GM12878 (cell line): ENCODE results near the gene ERICH2. TPM values are rescaled to one million over a fixed set of nuclear protein-coding genes. Genes with fewer than 3 reads are reported as not detected.

Experiments used
- ATAC-seq: fragments of 200-7000 bp; cut with Tn5 transposase; 3 replicates; pipeline ENCODE4 v1.9.1; 2020; ENCODE audit warnings: mild to moderate bottlenecking, moderate library complexity
- BruUV-seq: library from RNA; stranded (reverse); fragments of 400-500 nt; replicated peaks from 2 replicates; lab custom pipeline; 2021; lab: Mats Ljungman, UMichigan
- CTCF ChIA-PET: fragments of 300-600 bp; sonication (Branson Sonifier 250); formaldehyde crosslinking; extraction: SDS; loops from one replicate; lab custom pipeline; 2021; ENCODE audit warnings: inconsistent platforms; lab: Yijun Ruan, JAX
- POLR2A ChIA-PET: fragments of 350-600 bp; formaldehyde crosslinking; extraction: SDS; loops from one replicate; lab custom pipeline; 2021; ENCODE audit warnings: inconsistent platforms; lab: Charles Lee
- RAD21 ChIA-PET: fragments of 300-600 bp; sonication (Branson Sonifier 250); formaldehyde crosslinking; loops from one replicate; lab custom pipeline; 2023; ENCODE audit warnings: antibody characterized with exemption; ENCODE audit not compliant: unreplicated experiment; lab: Charles Lee
- SMC1A ChIA-PET: fragments of 300-600 bp; sonication (Branson Sonifier 250); formaldehyde crosslinking; loops from one replicate; lab custom pipeline; 2023; ENCODE audit not compliant: unreplicated experiment, uncharacterized antibody; lab: Charles Lee
- DNase-seq: peaks from one replicate; pipeline ENCODE4 v3.0.0-alpha.2; 2011; ENCODE audit warnings: low read depth, low spot score
- FAIRE-seq: peaks from 3 replicates; lab custom pipeline; 2011; peaks lifted over from hg19 to GRCh38; lab: Jason Lieb, UNC
- H2AFZ ChIP-seq: 2 replicates; pipeline ENCODE4 v1.6.0; 2011; ENCODE audit warnings: low read depth, low read length, control low read depth; ENCODE audit not compliant: control insufficient read depth
- H3K27ac ChIP-seq: 2 replicates; pipeline ENCODE4 v1.5.1; 2011; ENCODE audit warnings: control low read depth; ENCODE audit not compliant: control insufficient read depth, insufficient read depth
- H3K27me3 ChIP-seq, 2 experiments: replicated peaks in 1 of 2; 2 replicates each; pipeline versions ENCODE4 v1.6.0 to v1.6.1; 2011; ENCODE audit warnings: low read length in 1 of 2; ENCODE audit not compliant: control insufficient read depth in 2 of 2, insufficient read depth in 2 of 2
- H3K36me3 ChIP-seq, 2 experiments: 2 replicates each; pipeline ENCODE4 v1.5.1; 2011; ENCODE audit warnings: low read length in 1 of 2; ENCODE audit not compliant: control insufficient read depth in 2 of 2, insufficient read depth in 2 of 2
- H3K4me1 ChIP-seq: 2 replicates; pipeline ENCODE4 v1.6.1; 2011; ENCODE audit warnings: mild to moderate bottlenecking, low read length, moderate library complexity, mixed read lengths; ENCODE audit not compliant: control insufficient read depth, insufficient read depth
- H3K4me2 ChIP-seq: 2 replicates; pipeline ENCODE4 v1.6.0; 2011; ENCODE audit warnings: control low read depth; ENCODE audit not compliant: control insufficient read depth, insufficient read depth
- H3K4me3 ChIP-seq: fragments of 200-600 bp; sonication (generic); 2 replicates; pipeline ENCODE4 v1.5.1; 2016
- H3K79me2 ChIP-seq: 2 replicates; pipeline ENCODE4 v1.6.0; 2011; ENCODE audit warnings: low read length; ENCODE audit not compliant: control insufficient read depth, insufficient read depth
- H3K9ac ChIP-seq: 2 replicates; pipeline ENCODE4 v1.8.0; 2011; ENCODE audit warnings: low read length, control low read depth, mixed read lengths; ENCODE audit not compliant: control insufficient read depth, insufficient read depth
- H3K9me3 ChIP-seq: replicated peaks from 3 replicates; pipeline ENCODE4 v1.5.1; 2011; ENCODE audit warnings: mild to moderate bottlenecking, low read length; ENCODE audit not compliant: control insufficient read depth, insufficient read depth
- H4K20me1 ChIP-seq: 2 replicates; pipeline ENCODE4 v1.6.0; 2011; ENCODE audit not compliant: control insufficient read depth, insufficient read depth
- CHD1 ChIP-seq: IDR thresholded peaks from 2 replicates; pipeline ENCODE4 v1.6.1; 2012; ENCODE audit warnings: low read depth, low read length, improper control_type of control experiment
- FOXM1 ChIP-seq: IDR thresholded peaks from 2 replicates; pipeline ENCODE4 v1.6.1; 2012; ENCODE audit warnings: low read depth, mild to moderate bottlenecking, inconsistent platforms, low read length, moderate library complexity
- NFIC ChIP-seq: IDR thresholded peaks from 2 replicates; pipeline ENCODE4 v1.6.1; 2012; ENCODE audit warnings: low read depth, mild to moderate bottlenecking, inconsistent platforms, low read length, moderate library complexity
- NFXL1 ChIP-seq: fragments of 450-650 bp; IDR thresholded peaks from 2 replicates; pipeline ENCODE4 v1.6.1; 2017; ENCODE audit warnings: antibody characterized with exemption, mild to moderate bottlenecking, borderline replicate concordance
- RAD21 ChIP-seq: IDR thresholded peaks from 2 replicates; pipeline ENCODE4 v1.6.1; 2011; ENCODE audit warnings: mild to moderate bottlenecking, low read depth, low read length, moderate library complexity; ENCODE audit not compliant: insufficient read depth
- RBBP5 ChIP-seq: fragments of 200-600 bp; sonication (generic); conservative IDR thresholded peaks from 2 replicates; pipeline ENCODE4 v1.6.1; 2016
- YY1 ChIP-seq: IDR thresholded peaks from 2 replicates; pipeline ENCODE4 v1.6.1; 2011; ENCODE audit warnings: low read depth, mild to moderate bottlenecking, low read length
- WGBS: methylation state at CpG from one replicate; pipeline ENCODE4 v1.1.6; 2016; ENCODE audit warnings: low lambda C conversion rate; ENCODE audit not compliant: insufficient replicate concordance, insufficient coverage; ENCODE audit errors: missing lambda C conversion rate; 5-methylcytosine and 5-hydroxymethylcytosine counted together
- in situ Hi-C: fragments of 300-500 bp; cut with MboI; formaldehyde crosslinking; loops from 9 replicates; pipeline ENCODE4 v1.14.3; 2018; ENCODE audit warnings: mixed read lengths
- intact Hi-C: fragments of 100-400 bp; cut with micrococcal nuclease; formaldehyde crosslinking; loops from one replicate; pipeline ENCODE4 v1.14.2; 2022; ENCODE audit not compliant: unreplicated experiment
- polyA plus RNA-seq, 11 experiments: library from polyadenylated mRNA; depleted of rRNA in 4 of 11; unstranded in 6 of 11; stranded (reverse) in 5 of 11; fragments of >200 nt; fragmentation: Nextera tagmentation in 4 of 11; fragmentation: Illumina TruSeq in 1 of 11; extraction: Ambion mirVana in 4 of 11; extraction: Trizol in 1 of 11; gene quantifications; 1 replicate in 1 of 11; 2 replicates in 10 of 11; pipeline versions ENCODE4 v1.2.1 to v1.2.3, GENCODE V29; 2011 to 2016; ENCODE audit warnings: inconsistent platforms in 2 of 11, missing spikeins in 2 of 11, low read depth in 1 of 11
- total RNA-seq, 4 experiments: library from RNA; depleted of rRNA in 3 of 4; stranded (reverse); fragments of >200 nt in 3 of 4; fragmentation: Illumina TruSeq in 1 of 4; extraction: Trizol in 1 of 4; gene quantifications; 2 replicates each; pipeline versions ENCODE4 v1.2.1 to v1.2.3, GENCODE V29; 2013 to 2021

ERICH2 gene
- total and polyA plus RNA-seq, 10 of the 15 experiments (the other 5 are each of a cell fraction or from before 2014, with no cell fraction given) = not detected

DNA sequence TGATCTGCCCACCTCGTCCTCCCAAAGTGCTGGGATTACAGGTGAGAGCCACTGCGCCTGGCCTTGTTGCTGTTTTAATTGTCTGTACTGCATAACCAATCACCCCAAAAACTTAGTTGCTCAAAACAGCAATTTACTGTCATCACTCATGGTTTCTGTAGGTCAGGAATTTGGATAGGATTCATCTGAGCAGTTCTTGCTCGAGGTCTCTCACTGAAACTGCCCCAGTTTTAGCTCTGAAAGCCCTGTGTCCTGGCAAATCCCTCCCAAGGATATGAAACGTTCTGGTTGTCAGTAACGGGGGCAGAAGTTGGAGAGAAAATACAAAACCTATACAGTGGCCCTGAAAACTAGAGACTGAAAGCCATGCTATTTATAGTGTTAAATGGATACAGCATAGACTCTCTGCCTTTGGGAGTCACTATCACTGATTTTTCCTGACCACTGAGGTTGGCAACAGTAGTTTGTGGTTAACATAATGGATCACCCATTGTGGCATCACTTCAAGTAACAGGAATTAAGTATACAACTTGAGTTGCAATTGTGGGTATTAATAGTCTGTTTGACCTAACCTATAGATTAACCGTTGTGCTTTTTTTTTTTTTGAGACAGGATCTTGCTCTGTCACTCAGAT, 27.2 kb upstream of the ERICH2 start:
- no peaks in the 10 kb centered on the region for H4K20me1 ChIP-seq
- intact Hi-C loops (no loop called here), in situ Hi-C loops (no loop called here)
- POLR2A ChIA-PET = no interaction called here
- H3K36me3 ChIP-seq = no peaks in the 10 kb centered on the region
- DNase-seq (no peak), ATAC-seq (no peak), FAIRE-seq (no peak)
- 4% methylated on average over 6 of the region's 6 CpGs for WGBS
- RAD21 ChIA-PET = no interaction called here
- H3K4me1 ChIP-seq = no peaks in the 10 kb centered on the region
- CTCF ChIA-PET = no interaction called here
- H3K9me3 ChIP-seq = no peaks in the 10 kb centered on the region
- H3K4me2 ChIP-seq = no peak overlapping the region
- peaks cover 0 to 2% of the 10 kb centered on the region in 2 experiments; a peak in 1 of 4 replicates for H3K27me3 ChIP-seq
- TF ChIP-seq RAD21 (no peak), NFXL1 (no peak), FOXM1 (no peak), CHD1 (no peak), NFIC (no peak), RBBP5 (no peak), YY1 (no peak)
- TF ChIP-seq, all 136 proteins: peak for 0
- BruUV-seq = no TSS peak
- Histone ChIP-seq H3K79me2 (no peaks in the 10 kb centered on the region), H3K9ac (no peak overlapping the region), H2AFZ (no peak overlapping the region), H3K4me3 (no peak overlapping the region), H3K27ac (no peak overlapping the region)
- SMC1A ChIA-PET = no interaction called here
